Liver (tissue), 9 donors: Measurements from ENCODE around the gene TCERG1L. TPM values are rescaled to one million over a fixed set of nuclear protein-coding genes. Genes with fewer than 3 reads are reported as not detected.

Experiments used
- DNase-seq: peaks from one replicate; pipeline ENCODE4 v3.0.0-alpha.2; 2017; ENCODE audit warnings: low spot score
- H3K27ac ChIP-seq, 2 donors: one replicate each; pipeline ENCODE4 v1.7.0; 2013; ENCODE audit warnings: inconsistent platforms in 2 of 2, low read length in 2 of 2, control low read depth in 1 of 2, low read depth in 1 of 2, mild to moderate bottlenecking in 1 of 2
- H3K27me3 ChIP-seq, 4 donors: one replicate each; pipeline versions ENCODE4 v1.6.1 to v1.7.0; 2013; ENCODE audit warnings: low read length in 3 of 4, inconsistent platforms in 1 of 4, mild to moderate bottlenecking in 1 of 4, moderate library complexity in 1 of 4; ENCODE audit not compliant: control insufficient read depth in 4 of 4, insufficient read depth in 4 of 4
- H3K36me3 ChIP-seq, 4 donors: one replicate each; pipeline versions ENCODE4 v1.6.1 to v1.7.0; 2013; ENCODE audit warnings: low read length in 3 of 4, mild to moderate bottlenecking in 3 of 4, low read depth in 1 of 4, moderate library complexity in 1 of 4; ENCODE audit not compliant: control insufficient read depth in 4 of 4, insufficient read depth in 3 of 4
- H3K4me1 ChIP-seq, 4 donors: one replicate each; pipeline versions ENCODE4 v1.6.1 to v1.7.0; 2013; ENCODE audit warnings: low read length in 3 of 4, mild to moderate bottlenecking in 3 of 4, moderate library complexity in 1 of 4; ENCODE audit not compliant: control insufficient read depth in 4 of 4, insufficient read depth in 4 of 4
- H3K4me3 ChIP-seq, 3 donors: one replicate each; pipeline versions ENCODE4 v1.6.1 to v1.7.0; 2013; ENCODE audit warnings: low read length in 3 of 3, control low read depth in 1 of 3, low read depth in 1 of 3, mild to moderate bottlenecking in 1 of 3
- H3K9ac ChIP-seq, 2 donors: one replicate each; pipeline ENCODE4 v1.7.0; 2013; ENCODE audit warnings: low read length in 2 of 2, mild to moderate bottlenecking in 2 of 2, moderate library complexity in 2 of 2, control low read depth in 1 of 2, low read depth in 1 of 2
- H3K9me3 ChIP-seq, 4 donors: one replicate each; pipeline versions ENCODE4 v1.6.1 to v1.7.0; 2013; ENCODE audit warnings: low read length in 3 of 4; ENCODE audit not compliant: control insufficient read depth in 4 of 4
- ATF3 ChIP-seq: IDR thresholded peaks from 2 replicates; pipeline ENCODE4 v1.6.1; 2016; ENCODE audit warnings: antibody characterized with exemption
- CTCF ChIP-seq: fragments of 150-350 bp; IDR thresholded peaks from 2 replicates; pipeline ENCODE4 v1.5.1; 2017; ENCODE audit warnings: improper control_type of control experiment, low read depth, low read length; ENCODE audit not compliant: missing input control
- EGR1 ChIP-seq, 2 donors: IDR thresholded peaks; 2 replicates each; pipeline ENCODE4 v1.6.1; 2016 to 2018; ENCODE audit warnings: antibody characterized with exemption in 2 of 2, low read depth in 2 of 2
- FOXA1 ChIP-seq: IDR thresholded peaks from 2 replicates; pipeline ENCODE4 v1.6.1; 2016; ENCODE audit warnings: antibody characterized with exemption
- GABPA ChIP-seq, 2 donors: IDR thresholded peaks in 1 of 2; conservative IDR thresholded peaks in 1 of 2; 2 replicates each; pipeline ENCODE4 v1.6.1; 2016; ENCODE audit warnings: antibody characterized with exemption in 2 of 2, mild to moderate bottlenecking in 1 of 2, moderate library complexity in 1 of 2
- HNF4A ChIP-seq, 2 donors: conservative IDR thresholded peaks; 2 replicates each; pipeline ENCODE4 v1.6.1; 2016; ENCODE audit warnings: antibody characterized with exemption in 2 of 2, mild to moderate bottlenecking in 2 of 2
- HNF4G ChIP-seq: IDR thresholded peaks from 2 replicates; pipeline ENCODE4 v1.6.1; 2016; ENCODE audit warnings: antibody characterized with exemption
- JUND ChIP-seq, 2 donors: IDR thresholded peaks; 2 replicates each; pipeline ENCODE4 v1.6.1; 2016; ENCODE audit warnings: antibody characterized with exemption in 2 of 2
- MAX ChIP-seq: IDR thresholded peaks from 2 replicates; pipeline ENCODE4 v1.6.1; 2016; ENCODE audit warnings: antibody characterized with exemption
- NR2F2 ChIP-seq: IDR thresholded peaks from 2 replicates; pipeline ENCODE4 v1.6.1; 2016; ENCODE audit warnings: antibody characterized with exemption
- REST ChIP-seq: IDR thresholded peaks from 2 replicates; pipeline ENCODE4 v1.6.1; 2016; ENCODE audit warnings: antibody characterized with exemption, mild to moderate bottlenecking
- RXRA ChIP-seq, 2 donors: IDR thresholded peaks; 2 replicates each; pipeline ENCODE4 v1.6.1; 2017 to 2018; ENCODE audit warnings: antibody characterized with exemption in 2 of 2, mild to moderate bottlenecking in 1 of 2
- TAF1 ChIP-seq: conservative IDR thresholded peaks from 2 replicates; pipeline ENCODE4 v1.6.1; 2016; ENCODE audit warnings: antibody characterized with exemption, mild to moderate bottlenecking
- YY1 ChIP-seq: IDR thresholded peaks from 2 replicates; pipeline ENCODE4 v1.6.1; 2016; ENCODE audit warnings: antibody characterized with exemption, mild to moderate bottlenecking
- ZBTB33 ChIP-seq: IDR thresholded peaks from 2 replicates; pipeline ENCODE4 v1.6.1; 2016; ENCODE audit warnings: antibody characterized with exemption
- WGBS: extraction: QIAGEN DNeasy Blood & Tissue Kit; methylation state at CpG from one replicate; pipeline ENCODE4 v1.1.7; 2013; 5-methylcytosine and 5-hydroxymethylcytosine counted together
- polyA plus RNA-seq, 2 donors: library from polyadenylated mRNA; stranded (reverse) in 1 of 2; unstranded in 1 of 2; fragments of 200-250 nt in 1 of 2; fragments of >200 nt in 1 of 2; fragmentation: Nextera tagmentation in 1 of 2; extraction: Ambion mirVana in 1 of 2; gene quantifications; one replicate each; pipeline versions ENCODE4 v1.2.1 to v1.2.3, GENCODE V29; 2013 to 2015
- total RNA-seq, 2 donors: library from RNA; depleted of rRNA; stranded (reverse); fragments of >200 nt; gene quantifications; one replicate each; pipeline ENCODE4 v1.2.3, GENCODE V29; 2014
- donor health status: healthy.
- donor health status: healthy.
- donor health status: healthy.
- donor health status: healthy.
- donor health status: healthy.

The TCERG1L gene
- total and polyA plus RNA-seq, 4 donors: not detected

- no peak overlapping the region for H3K9ac ChIP-seq
- no peaks in the 10 kb centered on the region for H3K4me1 ChIP-seq
- H3K4me3 ChIP-seq: no peak overlapping the region
- peaks cover 0 to 12% (median 0%) of the 10 kb centered on the region in 4 donors for H3K27me3 ChIP-seq
- TF ChIP-seq EGR1 (IDR thresholded peaks at IDR 0.05; ENCODE audit: low read depth in 2 of 2) (no peak), FOXA1 (no peak), JUND (IDR thresholded peaks at IDR 0.05) (no peak), HNF4G (no peak), GABPA (IDR thresholded peaks at IDR 0.05 in 1 of 2, conservative IDR thresholded peaks at IDR 0.05 in 1 of 2) (no peak), REST (no peak), ZBTB33 (no peak), MAX (no peak), HNF4A (conservative IDR thresholded peaks at IDR 0.05) (no peak), CTCF (no peak), YY1 (no peak), ATF3 (no peak), TAF1 (no peak), RXRA (IDR thresholded peaks at IDR 0.05) (no peak)
- WGBS: 82% methylated on average over 7 of the region's 7 CpGs
- DNase-seq: no peak
- no peaks in the 10 kb centered on the region for H3K9me3 ChIP-seq
- no peaks in the 10 kb centered on the region for H3K36me3 ChIP-seq
- no peak overlapping the region for H3K27ac ChIP-seq
These were observed 41.3 kb upstream of the TCERG1L start for GRCh38 chr10:131352765-131353290.

- 67% methylated on average over 10 of the region's 10 CpGs for WGBS
These were observed 39.1 kb upstream of the TCERG1L start for GRCh38 chr10:131350660-131351059.

More at GRCh38 chr10:131350660-131351059, 39.1 kb upstream of the TCERG1L start:
- DNase-seq: no peak
- Histone ChIP-seq H3K9ac (no peak overlapping the region), H3K4me1 (no peaks in the 10 kb centered on the region), H3K9me3 (no peaks in the 10 kb centered on the region), H3K27me3 (peaks cover 0 to 15% (median 0%) of the 10 kb centered on the region in 4 donors), H3K4me3 (no peak overlapping the region), H3K27ac (no peak overlapping the region), H3K36me3 (no peaks in the 10 kb centered on the region)
- TF ChIP-seq FOXA1 (no peak), HNF4A (conservative IDR thresholded peaks at IDR 0.05) (no peak), HNF4G (no peak), JUND (IDR thresholded peaks at IDR 0.05) (no peak), NR2F2 (no peak)
